Measurements from ENCODE around the gene SEMA3F. TPM values are rescaled to one million over a fixed set of nuclear protein-coding genes. Genes with fewer than 3 reads are reported as not detected.

SEMA3F gene
- total RNA-seq, 5 donors from 2014 or later (not counting 1 experiment from before 2014, with no cell fraction given), result 0.32 to 0.46 (median 0.36) TPM; not detected in 1

DNA sequence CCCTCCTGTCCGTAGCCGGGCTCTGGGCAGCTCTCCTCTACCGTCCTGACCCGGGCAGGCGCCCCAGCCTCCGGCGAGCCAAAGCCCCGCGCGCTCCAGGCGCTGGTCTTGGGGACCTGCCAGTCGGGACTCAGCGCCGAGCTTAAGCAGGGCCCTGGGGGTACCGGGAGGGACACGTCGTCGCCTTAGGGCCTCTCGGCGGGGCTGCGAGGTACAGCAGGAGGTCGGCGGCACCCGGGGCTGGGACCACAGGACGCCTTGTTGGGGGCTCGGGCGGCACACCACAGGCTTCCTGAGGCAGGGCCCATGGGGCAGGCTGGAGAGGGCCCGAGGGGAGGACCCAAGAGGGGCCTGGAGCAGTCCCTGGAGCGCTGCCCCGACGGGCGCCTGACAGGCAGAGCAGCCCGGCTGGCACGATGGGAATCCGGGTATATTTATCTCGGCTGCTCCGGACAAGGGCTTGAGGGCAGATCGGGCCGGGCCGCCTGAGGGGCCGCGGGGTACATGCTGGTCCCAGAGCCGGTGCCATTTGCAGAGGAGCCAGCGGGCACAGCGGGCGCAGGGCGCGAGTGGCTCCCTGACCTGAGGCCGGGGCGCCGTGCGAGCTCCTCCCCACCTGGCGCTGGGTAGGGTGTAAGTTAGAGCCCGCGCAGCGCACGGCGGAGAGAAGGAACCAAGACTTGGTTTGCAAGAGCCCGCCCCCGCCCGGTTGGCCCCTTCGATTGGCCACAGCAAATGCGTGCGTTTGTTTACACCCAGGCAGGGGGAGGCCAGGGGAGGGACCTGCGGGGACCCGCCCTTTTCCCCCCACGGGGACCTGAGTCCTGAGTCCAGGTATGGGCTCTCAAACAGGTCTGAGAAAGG is 50.5 kb downstream of the SEMA3F start:
- CTCF ChIA-PET, result interaction anchor here in 1 of 2 donors (1.3 kb wide), 1 partner anchor 11 kb away, joined by 3 read pairs; no protein-coding TSS in a partner anchor
- peak overlapping the region; percentile 13 to 57 (median 21) for H3K4me3 Mint-ChIP-seq

DNA sequence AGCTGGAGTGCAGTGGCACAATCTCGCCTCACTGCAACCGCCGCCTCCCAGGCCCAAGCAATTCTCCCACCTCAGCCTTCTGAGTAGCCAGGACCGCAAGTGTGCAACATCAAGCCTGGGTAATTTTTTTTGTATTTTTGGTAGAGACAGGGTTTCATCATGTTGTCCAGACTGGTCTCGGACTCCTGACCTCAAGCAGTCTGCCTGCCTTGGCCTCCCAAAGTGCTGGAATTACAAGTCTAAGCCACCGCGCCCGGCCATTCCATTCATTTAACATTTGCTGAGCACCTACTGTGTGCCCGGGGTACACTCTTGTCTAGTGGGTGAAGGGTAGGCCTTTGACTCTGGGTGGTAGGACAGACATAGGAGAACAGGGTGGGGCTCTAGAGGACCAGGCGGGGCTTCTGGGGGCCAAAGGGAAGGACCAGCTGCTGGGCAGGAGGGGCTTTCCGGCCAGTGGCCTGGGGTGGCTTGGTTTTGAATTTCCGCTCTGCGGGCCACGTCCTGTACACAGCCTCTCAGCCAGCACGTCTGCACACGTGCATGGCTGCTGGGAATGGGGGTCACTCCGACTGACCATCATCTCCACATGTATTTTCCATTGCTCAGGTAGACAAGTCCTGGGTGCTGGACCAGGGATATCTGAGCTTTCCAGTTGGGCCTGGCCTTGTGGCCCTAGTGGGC is 52.4 kb downstream of the SEMA3F start:
- ATAC-seq (replicated peaks in 1 of 4), result no peak
- Histone ChIP-seq H3K4me3 (ENCODE audit: control insufficient read depth in 1 of 2, extremely low read depth in 1 of 2, low read length in 1 of 2) (no peak overlapping the region), H3K27me3 (replicated peaks in 1 of 2; ENCODE audit: control insufficient read depth in 2 of 2, extremely low read depth in 1 of 2, insufficient read depth in 2 of 2, low read length in 1 of 2) (peaks cover 4 to 81% of the 10 kb centered on the region in 2 experiments), H3K27ac (ENCODE audit: low read length) (no peak overlapping the region), H3K9me3 (no peaks in the 10 kb centered on the region), H3K4me1 (ENCODE audit: control insufficient read depth in 1 of 2, extremely low read depth in 1 of 2, insufficient read depth in 2 of 2, low read length in 2 of 2) (peaks cover 0 to 16% of the 10 kb centered on the region in 2 experiments), H3K36me3 (ENCODE audit: control insufficient read depth in 2 of 2, extremely low read depth in 1 of 2, insufficient read depth in 1 of 2, low read length in 1 of 2) (no peaks in the 10 kb centered on the region)
- Mint-ChIP-seq H3K27ac (no peak overlapping the region), H3K27me3 (peaks cover 24 to 45% of the 10 kb centered on the region in 2 donors), H3K4me3 (no peak overlapping the region), H3K9me3 (no peaks in the 10 kb centered on the region), H3K4me1 (peaks cover 0 to 7% (median 1%) of the 10 kb centered on the region in 3 donors), H3K36me3 (no peaks in the 10 kb centered on the region)
- 81% methylated on average over 9 of the region's 17 CpGs for WGBS (ENCODE audit: insufficient coverage)
- ChIA-PET CTCF (no interaction called here), POLR2A (no interaction called here)
- no peak for DNase-seq

More for the DNA sequence above, 50.5 kb downstream of the SEMA3F start:
- Histone ChIP-seq H3K36me3 (ENCODE audit: control insufficient read depth in 2 of 2, extremely low read depth in 1 of 2, insufficient read depth in 1 of 2, low read length in 1 of 2) (no peaks in the 10 kb centered on the region), H3K27ac (ENCODE audit: low read length) (no peak overlapping the region), H3K27me3 (replicated peaks in 1 of 2; ENCODE audit: control insufficient read depth in 2 of 2, extremely low read depth in 1 of 2, insufficient read depth in 2 of 2, low read length in 1 of 2) (peaks cover 4 to 93% of the 10 kb centered on the region in 2 experiments), H3K9me3 (no peaks in the 10 kb centered on the region), H3K4me3 (ENCODE audit: control insufficient read depth in 1 of 2, extremely low read depth in 1 of 2, low read length in 1 of 2) (peak overlapping the region in 1 of 2 donors; percentile 58), H3K4me1 (ENCODE audit: control insufficient read depth in 1 of 2, extremely low read depth in 1 of 2, insufficient read depth in 2 of 2, low read length in 2 of 2) (peaks cover 0 to 16% of the 10 kb centered on the region in 2 experiments)
- peak in 23 of 35 experiments; percentile 18 to 53 (median 38) for DNase-seq
- peaks cover 0 to 7% (median 1%) of the 10 kb centered on the region in 3 donors for H3K4me1 Mint-ChIP-seq
- POLR2A ChIA-PET, result interaction anchor here in 1 of 2 donors (0.6 to 0.7 kb wide), 2 partner anchors 15 to 85 kb away, joined by 4 to 7 read pairs; no protein-coding TSS in a partner anchor
- no peaks in the 10 kb centered on the region for H3K9me3 Mint-ChIP-seq
- H3K27me3 Mint-ChIP-seq, result peaks cover 38 to 61% of the 10 kb centered on the region in 2 donors
- peak; percentile 51 to 76 (median 54) for ATAC-seq (replicated peaks in 1 of 4)
- no peaks in the 10 kb centered on the region for H3K36me3 Mint-ChIP-seq
- no peak overlapping the region for H3K27ac Mint-ChIP-seq
- 2% methylated on average over 66 of the region's 67 CpGs for WGBS (ENCODE audit: insufficient coverage)

- DNase-seq (no peak), ATAC-seq (replicated peaks in 1 of 4) (no peak)
- Histone ChIP-seq H3K27me3 (replicated peaks in 1 of 2; ENCODE audit: control insufficient read depth in 2 of 2, extremely low read depth in 1 of 2, insufficient read depth in 2 of 2, low read length in 1 of 2) (peaks cover 4 to 75% of the 10 kb centered on the region in 2 experiments), H3K9me3 (no peaks in the 10 kb centered on the region), H3K27ac (ENCODE audit: low read length) (no peak overlapping the region), H3K4me1 (ENCODE audit: control insufficient read depth in 1 of 2, extremely low read depth in 1 of 2, insufficient read depth in 2 of 2, low read length in 2 of 2) (peaks cover 0 to 16% of the 10 kb centered on the region in 2 experiments), H3K4me3 (ENCODE audit: control insufficient read depth in 1 of 2, extremely low read depth in 1 of 2, low read length in 1 of 2) (no peak overlapping the region), H3K36me3 (ENCODE audit: control insufficient read depth in 2 of 2, extremely low read depth in 1 of 2, insufficient read depth in 1 of 2, low read length in 1 of 2) (no peaks in the 10 kb centered on the region)
- POLR2A ChIA-PET, result interaction anchor here in 1 of 2 donors (0.6 kb wide), 1 partner anchor 81 kb away, joined by 3 read pairs; no protein-coding TSS in a partner anchor
- H3K27me3 Mint-ChIP-seq, result peaks cover 14 to 34% of the 10 kb centered on the region in 2 donors
- 80% methylated on average over 12 of the region's 14 CpGs for WGBS (ENCODE audit: insufficient coverage)
- H3K4me1 Mint-ChIP-seq, result peaks cover 0 to 7% (median 1%) of the 10 kb centered on the region in 3 donors
- CTCF ChIA-PET, result no interaction called here
- H3K27ac Mint-ChIP-seq, result no peak overlapping the region
- H3K4me3 Mint-ChIP-seq, result no peak overlapping the region
- H3K36me3 Mint-ChIP-seq, result no peaks in the 10 kb centered on the region
- H3K9me3 Mint-ChIP-seq, result no peaks in the 10 kb centered on the region
These were observed 53.7 kb downstream of the SEMA3F start for GRCh38 chr3:50208677-50209344.

DNA sequence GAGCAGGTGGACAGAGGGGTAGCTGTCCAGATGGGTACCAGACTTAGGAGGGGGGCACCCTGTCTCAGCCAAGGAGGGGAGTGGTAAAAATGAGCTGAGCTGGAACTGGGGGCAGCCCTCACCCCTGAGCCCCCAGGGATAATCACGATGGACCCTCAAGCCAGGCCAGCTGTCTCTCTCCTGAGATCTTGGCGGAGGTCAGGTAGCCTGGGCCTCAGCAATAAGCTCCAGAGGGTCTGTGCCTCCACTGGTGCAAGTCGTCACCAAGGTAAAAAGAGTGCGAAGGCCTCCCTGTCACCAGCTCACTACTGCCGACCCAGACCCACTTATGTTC is 55.0 kb downstream of the SEMA3F start:
- Histone ChIP-seq H3K36me3 (ENCODE audit: control insufficient read depth in 2 of 2, extremely low read depth in 1 of 2, insufficient read depth in 1 of 2, low read length in 1 of 2) (no peaks in the 10 kb centered on the region), H3K4me3 (ENCODE audit: control insufficient read depth in 1 of 2, extremely low read depth in 1 of 2, low read length in 1 of 2) (no peak overlapping the region), H3K4me1 (ENCODE audit: control insufficient read depth in 1 of 2, extremely low read depth in 1 of 2, insufficient read depth in 2 of 2, low read length in 2 of 2) (peaks cover 0 to 11% of the 10 kb centered on the region in 2 experiments), H3K9me3 (no peaks in the 10 kb centered on the region), H3K27ac (ENCODE audit: low read length) (no peak overlapping the region), H3K27me3 (replicated peaks in 1 of 2; ENCODE audit: control insufficient read depth in 2 of 2, extremely low read depth in 1 of 2, insufficient read depth in 2 of 2, low read length in 1 of 2) (peaks cover 4 to 67% of the 10 kb centered on the region in 2 experiments)
- ChIA-PET CTCF (interaction anchor here in 1 of 2 donors (0.8 kb wide), 1 partner anchor 15 kb away, joined by 4 read pairs; no protein-coding TSS in a partner anchor), POLR2A (interaction anchor here in 1 of 2 donors (1.2 kb wide), 1 partner anchor 15 kb away, joined by 5 read pairs; no protein-coding TSS in a partner anchor)
- no peaks in the 10 kb centered on the region for H3K9me3 Mint-ChIP-seq
- 100% methylated on average over 1 of the region's 5 CpGs for WGBS (ENCODE audit: insufficient coverage)
- H3K4me3 Mint-ChIP-seq, result no peak overlapping the region
- H3K36me3 Mint-ChIP-seq, result no peaks in the 10 kb centered on the region
- DNase-seq (no peak), ATAC-seq (replicated peaks in 1 of 4) (no peak)
- no peak overlapping the region for H3K27ac Mint-ChIP-seq
- peaks cover 12 to 24% of the 10 kb centered on the region in 2 donors for H3K27me3 Mint-ChIP-seq
- peaks cover 0 to 7% (median 0%) of the 10 kb centered on the region in 3 donors for H3K4me1 Mint-ChIP-seq

GRCh38 chr3:50210510-50211367 is 55.6 kb downstream of the SEMA3F start:
- Histone ChIP-seq H3K9me3 (no peaks in the 10 kb centered on the region), H3K4me1 (ENCODE audit: control insufficient read depth in 1 of 2, extremely low read depth in 1 of 2, insufficient read depth in 2 of 2, low read length in 2 of 2) (peaks cover 0 to 5% of the 10 kb centered on the region in 2 experiments), H3K27me3 (replicated peaks in 1 of 2; ENCODE audit: control insufficient read depth in 2 of 2, extremely low read depth in 1 of 2, insufficient read depth in 2 of 2, low read length in 1 of 2) (peaks cover 4 to 62% of the 10 kb centered on the region in 2 experiments), H3K4me3 (ENCODE audit: control insufficient read depth in 1 of 2, extremely low read depth in 1 of 2, low read length in 1 of 2) (no peak overlapping the region), H3K36me3 (ENCODE audit: control insufficient read depth in 2 of 2, extremely low read depth in 1 of 2, insufficient read depth in 1 of 2, low read length in 1 of 2) (no peaks in the 10 kb centered on the region), H3K27ac (ENCODE audit: low read length) (no peak overlapping the region)
- no peaks in the 10 kb centered on the region for H3K36me3 Mint-ChIP-seq
- H3K9me3 Mint-ChIP-seq, result no peaks in the 10 kb centered on the region
- peaks cover 0 to 7% (median 0%) of the 10 kb centered on the region in 3 donors for H3K4me1 Mint-ChIP-seq
- peaks cover 12 to 21% of the 10 kb centered on the region in 2 donors for H3K27me3 Mint-ChIP-seq
- CTCF ChIA-PET, result interaction anchor here in 1 of 2 donors (0.8 kb wide), 1 partner anchor 16 kb away, joined by 4 read pairs; no protein-coding TSS in a partner anchor
- POLR2A ChIA-PET, result interaction anchor here in 1 of 2 donors (1.2 kb wide), 1 partner anchor 16 kb away, joined by 5 read pairs; no protein-coding TSS in a partner anchor
- no peak overlapping the region for H3K4me3 Mint-ChIP-seq
- 82% methylated on average over 10 of the region's 13 CpGs for WGBS (ENCODE audit: insufficient coverage)
- no peak for DNase-seq
- no peak for ATAC-seq (replicated peaks in 1 of 4)
- no peak overlapping the region for H3K27ac Mint-ChIP-seq
